Measurements from ENCODE around the gene ZBTB46.

The ZBTB46 gene

GRCh38 chr20:63863021-63863797 is 32.1 kb upstream of the ZBTB46 start:
- no peak for TF ChIP-seq POLR2AphosphoS5 (IDR thresholded peaks at IDR 0.05; ENCODE audit: low read depth, low read length)
- TF ChIP-seq TAF1 (IDR thresholded peaks at IDR 0.05; ENCODE audit: borderline replicate concordance, insufficient read depth, low read length) = no peak
- TF ChIP-seq SIN3A (IDR thresholded peaks at IDR 0.05; ENCODE audit: borderline replicate concordance, insufficient read depth, low read length) = no peak
- no peak for TF ChIP-seq REST (IDR thresholded peaks at IDR 0.05; ENCODE audit: insufficient read depth in 1 of 2, low read depth in 2 of 2, low read length in 2 of 2)
- no peak for TF ChIP-seq FOXP2 (optimal IDR thresholded peaks at IDR 0.05; ENCODE audit: borderline replicate concordance, extremely low read depth, extremely low read length, insufficient read depth)

- TF ChIP-seq POLR2AphosphoS5 (IDR thresholded peaks at IDR 0.05; ENCODE audit: low read depth, low read length) (no peak), SIN3A (IDR thresholded peaks at IDR 0.05; ENCODE audit: borderline replicate concordance, insufficient read depth, low read length) (no peak), FOXP2 (optimal IDR thresholded peaks at IDR 0.05; ENCODE audit: borderline replicate concordance, extremely low read depth, extremely low read length, insufficient read depth) (no peak), TAF1 (IDR thresholded peaks at IDR 0.05; ENCODE audit: borderline replicate concordance, insufficient read depth, low read length) (no peak), REST (IDR thresholded peaks at IDR 0.05; ENCODE audit: insufficient read depth in 1 of 2, low read depth in 2 of 2, low read length in 2 of 2) (no peak)
Measured at GRCh38 chr20:63861981-63862901, 31.2 kb upstream of the ZBTB46 start.

GRCh38 chr20:63861365-63861934 is 30.4 kb upstream of the ZBTB46 start, which contains the start of gene ABHD16B:
TSS of gene ABHD16B (plus strand) at chr20:63861498. CDS start at chr20:63861541, 43 bp downstream.
- TF ChIP-seq TAF1 (IDR thresholded peaks at IDR 0.05; ENCODE audit: borderline replicate concordance, insufficient read depth, low read length) = no peak
- TF ChIP-seq FOXP2 (optimal IDR thresholded peaks at IDR 0.05; ENCODE audit: borderline replicate concordance, extremely low read depth, extremely low read length, insufficient read depth) = no peak
- no peak for TF ChIP-seq REST (IDR thresholded peaks at IDR 0.05; ENCODE audit: insufficient read depth in 1 of 2, low read depth in 2 of 2, low read length in 2 of 2)
- no peak for TF ChIP-seq SIN3A (IDR thresholded peaks at IDR 0.05; ENCODE audit: borderline replicate concordance, insufficient read depth, low read length)
- no peak for TF ChIP-seq POLR2AphosphoS5 (IDR thresholded peaks at IDR 0.05; ENCODE audit: low read depth, low read length)

GRCh38 chr20:63860325-63861051 is 29.4 kb upstream of the ZBTB46 start:
- TF ChIP-seq REST (IDR thresholded peaks at IDR 0.05; ENCODE audit: insufficient read depth in 1 of 2, low read depth in 2 of 2, low read length in 2 of 2) = no peak
- no peak for TF ChIP-seq TAF1 (IDR thresholded peaks at IDR 0.05; ENCODE audit: borderline replicate concordance, insufficient read depth, low read length)
- TF ChIP-seq FOXP2 (optimal IDR thresholded peaks at IDR 0.05; ENCODE audit: borderline replicate concordance, extremely low read depth, extremely low read length, insufficient read depth) = no peak
- TF ChIP-seq SIN3A (IDR thresholded peaks at IDR 0.05; ENCODE audit: borderline replicate concordance, insufficient read depth, low read length) = no peak
- no peak for TF ChIP-seq POLR2AphosphoS5 (IDR thresholded peaks at IDR 0.05; ENCODE audit: low read depth, low read length)
